HG03558 (cell line): ENCODE data around the gene PDZD7.
"Not testable (repeated sequence)": the region's sequence is repeated elsewhere in the genome, so short reads cannot be mapped to it uniquely, and the experiment has no call there.

Experiments used
- ATAC-seq: cut with Tn5 transposase; IDR thresholded peaks from one replicate; pipeline ENCODE4 v1.9.1; 2021; ENCODE audit warnings: moderate number of reproducible peaks; ENCODE audit not compliant: unreplicated experiment; ENCODE audit errors: extremely low read depth

PDZD7 gene

DNA sequence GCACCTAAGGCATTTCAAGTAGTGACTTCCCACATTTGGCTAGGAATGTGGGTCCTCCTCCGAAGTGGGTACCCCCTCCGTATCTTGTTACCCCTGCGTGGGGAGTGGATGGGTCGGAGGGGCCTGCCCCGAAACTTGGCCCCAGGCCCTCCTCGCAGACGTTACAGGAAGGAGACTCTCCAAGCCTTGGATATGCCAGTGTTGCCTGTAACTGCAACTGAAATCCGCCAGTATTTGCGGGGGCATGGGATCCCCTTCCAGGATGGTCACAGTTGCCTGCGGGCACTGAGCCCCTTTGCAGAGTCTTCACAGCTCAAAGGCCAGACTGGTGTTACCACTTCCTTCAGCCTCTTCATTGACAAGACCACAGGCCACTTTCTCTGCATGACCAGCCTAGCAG is 42.8 kb downstream of the PDZD7 start:
- ATAC-seq: no peak

DNA sequence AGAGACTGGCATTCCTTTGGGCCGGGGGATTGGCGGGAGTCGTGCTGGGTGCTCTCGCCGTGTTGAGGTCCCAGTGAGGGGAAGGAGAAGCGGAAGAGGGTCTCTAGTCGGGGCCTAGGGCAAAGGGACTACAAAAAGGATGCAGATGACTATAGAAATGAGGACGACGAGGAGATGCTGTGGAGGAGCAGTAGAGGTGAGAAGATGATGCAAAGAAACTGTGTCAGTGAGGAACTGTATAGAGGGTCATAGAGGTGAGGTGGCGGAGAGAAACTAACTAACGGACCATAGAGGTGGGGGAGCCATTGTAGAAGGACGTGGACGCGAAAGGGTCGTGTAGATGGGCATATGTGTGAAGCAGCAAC is 43.3 kb downstream of the PDZD7 start:
- no peak for ATAC-seq

DNA sequence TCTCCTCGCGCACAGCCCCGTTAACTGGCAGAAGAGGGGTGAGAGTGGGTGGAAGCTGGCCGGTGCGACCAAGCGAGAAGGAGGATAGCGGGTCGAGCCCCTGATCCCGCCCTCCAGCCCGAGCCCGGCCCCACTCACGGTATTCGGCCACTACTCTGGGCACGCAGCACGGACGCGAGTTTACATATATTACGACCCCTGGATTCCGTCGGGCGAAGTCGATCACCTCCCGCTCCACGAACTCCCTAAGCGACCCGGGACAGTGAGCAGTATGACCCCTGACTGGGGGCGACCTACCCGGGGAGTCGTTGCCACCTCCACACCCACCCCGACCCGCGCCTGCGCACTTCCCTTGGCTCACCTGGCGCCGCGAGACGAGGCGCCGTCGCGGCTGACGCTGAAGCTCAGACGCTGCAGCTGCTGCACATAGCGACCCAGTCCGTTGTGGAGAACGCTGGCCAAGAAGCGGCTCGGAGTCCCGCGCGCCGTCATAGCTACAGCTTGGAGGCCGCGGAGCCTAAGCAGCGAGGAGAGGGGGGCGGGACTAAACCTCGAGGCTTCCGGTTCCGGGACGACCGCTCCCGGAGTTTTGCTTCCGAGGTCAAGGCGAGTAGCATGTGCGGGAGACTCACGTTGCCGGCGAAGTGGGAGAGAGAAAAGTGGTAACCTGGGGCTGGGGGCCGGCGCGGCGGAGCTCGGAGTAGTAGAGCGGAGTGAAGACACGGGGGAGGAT is 43.8 kb downstream of the PDZD7 start, which contains the start of the genes MRPL43 and TWNK:
Gene MRPL43, minus strand, starts transcription at position 546 of the 733 bp plus-strand sequence. Its CDS starts 54 bp downstream, at position 492.
Gene TWNK, plus strand, starts transcription at position 592 of the 733 bp plus-strand sequence. CDS start 668 bp downstream, outside the sequence.
- no peak for ATAC-seq

DNA sequence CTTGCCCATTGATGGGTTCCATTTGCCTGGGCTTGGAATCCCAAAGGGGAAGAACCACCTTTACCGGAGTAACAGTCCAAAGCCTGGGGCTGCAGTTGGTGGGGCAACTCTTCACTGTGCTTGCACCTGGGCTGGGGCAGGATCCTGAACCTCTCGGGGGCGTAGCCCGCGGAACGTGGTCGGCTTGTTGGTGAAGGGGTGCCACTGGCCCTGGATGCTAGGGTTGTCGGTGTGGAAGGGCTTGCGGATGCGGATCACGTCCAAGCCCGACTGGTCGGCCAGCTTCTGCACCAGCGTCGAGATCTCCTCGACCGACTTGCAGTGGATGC is 44.3 kb downstream of the PDZD7 start:
- no peak for ATAC-seq

DNA sequence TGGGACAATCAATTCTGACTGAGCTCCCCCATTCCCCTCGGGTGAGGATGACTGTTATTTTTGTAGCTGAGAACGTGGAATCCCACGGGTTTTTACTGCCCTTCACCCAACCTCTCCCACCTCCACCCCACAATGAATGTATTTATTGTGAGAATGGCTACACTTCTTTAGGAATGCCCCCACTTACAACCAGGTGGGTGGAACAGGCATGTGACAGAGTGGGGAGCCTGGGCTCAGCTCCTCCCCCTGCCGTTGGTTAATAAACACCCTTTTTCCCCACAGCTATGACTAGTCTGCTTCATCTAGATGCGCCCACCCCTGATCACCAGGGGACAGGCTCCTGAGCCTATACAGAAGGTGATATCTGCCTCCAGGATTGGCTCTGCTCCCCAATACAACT is 45.6 kb downstream of the PDZD7 start:
- no peak for ATAC-seq

DNA sequence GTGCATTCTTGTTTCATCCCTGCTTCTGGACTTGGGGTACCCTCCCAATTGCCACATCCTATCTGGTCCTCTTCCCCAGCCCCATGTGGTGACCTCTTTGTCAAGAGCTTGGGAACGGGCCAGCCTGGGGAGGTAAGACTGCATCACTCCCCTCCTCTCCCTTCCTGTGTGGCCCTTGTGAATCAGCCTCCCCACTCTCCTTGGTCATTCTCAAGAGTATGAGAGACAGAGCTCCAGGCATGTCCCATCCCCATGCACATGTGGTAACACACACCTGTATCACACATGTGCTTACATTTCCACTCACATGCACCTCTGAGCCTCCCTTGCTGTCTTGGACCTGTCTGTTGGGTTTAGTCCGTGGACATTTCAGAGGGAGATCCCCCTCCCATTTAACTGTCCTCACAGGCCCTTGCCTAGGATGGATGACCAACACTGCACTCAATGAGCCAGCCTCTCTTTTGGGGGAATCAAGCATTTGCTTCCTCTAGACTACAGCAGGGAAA is 46.2 kb downstream of the PDZD7 start:
- ATAC-seq: no peak

DNA sequence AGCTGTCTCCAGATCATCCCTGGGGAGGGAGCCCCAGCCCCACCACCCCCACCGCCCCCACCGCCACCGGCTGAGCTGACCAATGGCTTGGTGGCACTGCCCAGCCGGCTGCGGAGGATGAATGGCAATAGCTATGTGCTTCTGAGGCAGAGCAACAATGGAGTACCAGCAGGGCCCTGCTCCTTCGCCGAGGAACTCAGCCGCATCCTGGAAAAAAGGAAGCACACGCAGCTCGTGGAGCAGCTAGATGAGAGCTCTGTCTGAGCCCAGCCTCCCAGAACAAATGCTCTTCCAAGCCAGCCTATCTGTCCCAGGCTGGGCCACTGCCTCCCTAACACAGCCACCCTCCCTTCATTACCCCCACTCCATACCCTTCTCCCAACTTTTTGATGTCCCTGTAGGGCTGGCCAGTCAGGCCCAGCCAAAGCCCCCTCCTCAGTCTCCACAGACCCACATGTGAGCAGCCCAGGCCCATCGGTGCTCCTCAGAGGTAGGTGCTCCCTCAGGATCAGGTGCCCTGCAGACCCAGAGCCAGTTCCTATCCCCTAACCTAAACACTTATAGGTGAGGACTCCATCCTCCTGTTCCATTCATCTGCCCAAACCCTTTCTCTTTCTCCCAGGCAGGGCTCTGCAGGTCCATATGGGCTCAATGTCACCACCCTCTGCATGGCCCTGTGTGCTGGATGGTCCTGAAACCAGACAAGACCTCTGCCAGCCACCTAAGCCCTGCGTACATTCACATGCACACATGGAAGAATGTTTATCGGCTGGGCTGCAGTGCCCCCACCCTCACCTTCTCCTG is 46.9 kb downstream of the PDZD7 start:
- ATAC-seq: no peak

DNA sequence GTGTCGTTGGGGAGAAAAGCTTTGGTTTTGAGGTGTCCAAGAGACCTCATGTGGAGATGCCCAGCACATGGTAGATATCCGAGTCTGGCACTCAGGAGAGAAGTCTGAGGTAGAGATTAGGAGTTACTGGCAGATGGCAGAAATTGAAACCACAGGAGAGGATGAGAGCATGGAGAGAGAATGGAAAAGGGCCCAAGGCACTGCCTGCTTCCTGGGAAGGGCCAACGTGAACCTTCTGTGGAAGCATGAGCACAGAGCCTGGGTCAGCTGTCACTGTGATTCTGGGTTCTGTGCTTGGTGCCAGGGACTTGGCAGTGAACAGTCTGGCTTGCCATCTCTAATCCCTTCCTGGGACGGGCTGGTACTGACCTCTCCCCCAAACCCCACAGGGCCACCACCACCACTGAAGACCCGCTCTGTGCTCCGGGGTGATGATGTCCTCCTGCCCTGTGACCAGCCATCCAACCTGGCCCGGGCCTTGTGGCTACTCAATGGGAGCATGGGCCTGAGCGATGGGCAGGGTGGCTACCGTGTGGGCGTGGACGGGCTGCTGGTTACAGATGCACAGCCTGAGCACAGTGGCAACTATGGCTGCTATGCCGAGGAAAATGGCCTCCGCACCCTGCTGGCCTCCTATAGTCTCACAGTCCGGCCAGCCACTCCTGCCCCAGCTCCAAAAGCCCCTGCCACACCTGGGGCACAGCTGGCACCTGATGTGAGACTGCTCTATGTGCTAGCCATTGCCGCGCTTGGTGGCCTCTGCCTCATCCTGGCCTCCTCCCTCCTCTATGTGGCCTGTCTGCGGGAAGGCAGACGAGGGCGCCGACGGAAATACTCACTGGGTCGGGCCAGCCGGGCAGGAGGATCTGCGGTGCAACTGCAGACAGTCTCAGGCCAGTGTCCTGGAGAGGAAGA is 47.8 kb downstream of the PDZD7 start:
- no peak for ATAC-seq

DNA sequence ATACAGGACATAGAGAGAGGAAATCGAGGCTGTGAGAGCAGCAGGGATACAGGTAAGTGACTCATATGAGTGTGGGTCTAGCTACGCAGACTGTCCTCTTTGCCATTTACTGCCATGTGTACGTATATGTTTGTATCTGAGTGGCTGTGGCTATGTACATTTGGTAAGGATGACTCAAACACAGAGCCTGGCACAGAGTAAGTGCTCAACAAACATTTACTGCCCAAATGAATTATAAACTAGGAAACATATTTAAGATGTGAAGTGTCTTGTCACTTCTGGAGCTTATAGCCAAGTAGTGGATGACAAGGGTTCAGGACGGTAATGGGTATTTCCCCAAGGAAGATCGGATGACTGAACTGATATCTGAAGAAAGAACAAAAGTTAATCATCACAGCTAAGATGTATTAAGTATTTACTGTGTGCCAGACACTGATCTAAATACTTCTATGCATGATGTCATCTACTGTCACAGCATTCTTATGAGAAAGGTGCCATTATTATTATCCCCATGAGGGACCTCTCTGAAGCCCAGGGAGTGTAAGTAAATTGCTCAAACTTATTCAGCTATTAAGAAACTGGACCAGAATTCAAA is 49.7 kb downstream of the PDZD7 start:
- no peak for ATAC-seq

DNA sequence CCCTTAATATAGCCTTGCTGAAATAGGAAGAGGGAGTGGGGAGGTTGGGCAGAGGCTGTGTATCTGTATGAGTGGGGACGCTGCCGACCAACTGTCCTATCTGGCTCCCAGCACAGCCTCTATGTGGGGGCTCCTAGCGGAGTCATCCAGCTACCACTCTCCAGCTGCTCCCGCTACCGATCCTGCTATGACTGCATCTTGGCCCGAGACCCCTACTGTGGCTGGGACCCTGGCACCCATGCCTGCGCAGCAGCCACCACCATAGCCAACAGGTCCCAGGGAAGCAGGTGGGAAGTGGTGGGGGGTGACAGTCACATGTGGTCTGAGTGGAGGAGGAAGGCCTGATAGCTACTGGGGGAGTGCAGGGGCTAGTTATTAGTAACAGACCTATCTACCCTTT is 50.2 kb downstream of the PDZD7 start:
- no peak for ATAC-seq

DNA sequence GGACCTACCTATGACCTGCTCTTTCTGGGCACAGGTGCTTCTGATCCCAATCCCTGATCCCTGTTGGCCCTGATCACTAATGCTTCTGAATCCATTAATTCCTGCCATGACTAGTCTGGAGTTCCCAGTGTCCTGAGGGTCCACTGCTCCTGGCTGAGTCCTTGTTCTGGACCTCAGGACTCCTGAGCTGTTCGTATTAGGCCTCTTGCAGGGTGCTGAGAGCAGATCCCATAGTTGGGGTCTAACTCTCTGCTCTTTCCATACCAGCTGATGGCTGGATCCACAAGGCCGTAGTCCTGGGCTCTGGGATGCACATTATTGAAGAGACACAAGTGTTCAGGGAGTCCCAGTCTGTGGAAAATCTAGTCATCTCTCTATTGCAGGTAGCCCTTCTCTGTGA is 50.6 kb downstream of the PDZD7 start:
- ATAC-seq: no peak

DNA sequence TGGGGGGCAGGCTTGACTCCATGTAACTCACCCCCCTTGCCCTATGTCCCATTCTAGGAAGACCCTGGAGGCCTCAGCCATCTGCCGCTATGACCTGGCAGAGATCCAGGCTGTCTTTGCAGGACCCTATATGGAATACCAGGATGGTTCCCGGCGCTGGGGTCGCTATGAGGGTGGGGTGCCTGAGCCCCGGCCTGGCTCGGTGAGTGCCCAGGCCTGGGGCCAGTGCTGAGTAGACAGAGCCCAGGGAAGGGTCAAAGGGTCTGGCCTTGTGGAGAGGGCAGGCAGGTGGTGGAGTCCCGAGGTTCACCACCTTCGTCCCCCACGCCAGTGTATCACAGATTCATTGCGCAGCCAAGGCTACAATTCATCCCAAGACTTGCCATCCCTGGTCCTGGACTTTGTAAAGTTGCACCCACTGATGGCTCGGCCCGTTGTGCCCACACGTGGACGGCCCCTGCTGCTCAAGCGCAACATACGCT is 51.1 kb downstream of the PDZD7 start:
- no peak for ATAC-seq

DNA sequence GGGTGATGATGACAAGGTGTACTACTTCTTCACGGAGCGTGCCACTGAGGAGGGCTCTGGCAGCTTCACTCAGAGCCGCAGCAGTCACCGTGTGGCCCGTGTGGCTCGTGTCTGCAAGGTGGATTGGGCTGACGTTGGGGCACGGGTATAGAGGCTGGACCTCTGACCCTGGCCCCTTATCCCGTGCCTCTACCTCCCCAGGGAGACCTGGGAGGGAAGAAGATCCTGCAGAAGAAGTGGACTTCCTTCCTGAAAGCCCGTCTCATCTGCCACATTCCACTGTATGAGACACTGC is 52.1 kb downstream of the PDZD7 start:
- ATAC-seq: no peak

DNA sequence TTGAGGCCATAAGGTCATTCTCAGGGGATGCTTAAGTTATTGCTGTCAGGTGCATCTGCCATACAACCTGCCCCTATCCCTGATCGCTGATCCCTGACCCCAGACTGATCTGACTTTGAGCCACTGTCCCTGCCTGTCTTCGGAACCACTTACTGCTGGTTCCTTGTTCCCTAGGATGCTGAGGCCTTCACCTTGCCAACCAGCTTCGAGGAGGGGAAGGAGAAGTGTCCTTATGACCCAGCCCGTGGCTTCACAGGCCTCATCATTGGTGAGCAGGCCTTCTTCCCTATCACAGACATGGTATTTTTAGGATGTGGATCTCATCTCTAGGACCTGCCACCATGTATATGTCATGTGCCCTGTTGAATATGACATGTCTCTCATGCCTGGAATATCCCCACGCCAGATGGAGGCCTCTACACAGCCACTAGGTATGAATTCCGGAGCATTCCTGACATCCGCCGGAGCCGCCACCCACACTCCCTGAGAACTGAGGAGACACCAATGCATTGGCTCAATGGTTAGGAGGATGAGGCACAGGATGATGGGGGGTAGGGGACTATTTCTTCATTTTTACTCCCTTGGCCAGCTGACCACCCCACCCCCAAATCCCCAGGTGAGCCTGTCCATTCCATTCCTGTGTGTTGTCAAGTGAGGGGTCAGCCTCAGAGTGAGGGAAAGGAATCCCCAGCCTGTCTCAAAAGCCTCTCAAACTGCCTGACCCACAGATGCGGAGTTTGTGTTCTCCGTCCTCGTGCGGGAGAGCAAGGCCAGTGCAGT is 52.6 kb downstream of the PDZD7 start:
- ATAC-seq: no peak

DNA sequence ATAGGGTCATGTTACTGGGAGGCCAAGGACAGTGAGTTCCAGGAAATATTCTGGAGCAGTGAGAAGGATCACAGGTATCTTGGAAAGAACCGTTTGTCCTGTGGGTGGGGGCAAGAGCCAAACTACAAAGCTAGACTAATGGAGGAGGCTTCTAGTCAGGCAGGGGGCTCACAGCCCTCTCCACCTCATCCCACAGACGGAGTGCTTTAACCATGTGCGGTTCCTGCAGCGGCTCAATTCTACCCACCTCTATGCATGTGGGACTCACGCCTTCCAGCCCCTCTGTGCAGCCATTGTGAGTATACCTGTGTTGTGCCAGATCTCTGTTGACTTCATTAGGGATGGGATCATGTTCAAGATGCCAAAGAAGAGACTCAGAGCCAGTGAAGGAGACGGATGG is 53.5 kb downstream of the PDZD7 start:
- no peak for ATAC-seq

DNA sequence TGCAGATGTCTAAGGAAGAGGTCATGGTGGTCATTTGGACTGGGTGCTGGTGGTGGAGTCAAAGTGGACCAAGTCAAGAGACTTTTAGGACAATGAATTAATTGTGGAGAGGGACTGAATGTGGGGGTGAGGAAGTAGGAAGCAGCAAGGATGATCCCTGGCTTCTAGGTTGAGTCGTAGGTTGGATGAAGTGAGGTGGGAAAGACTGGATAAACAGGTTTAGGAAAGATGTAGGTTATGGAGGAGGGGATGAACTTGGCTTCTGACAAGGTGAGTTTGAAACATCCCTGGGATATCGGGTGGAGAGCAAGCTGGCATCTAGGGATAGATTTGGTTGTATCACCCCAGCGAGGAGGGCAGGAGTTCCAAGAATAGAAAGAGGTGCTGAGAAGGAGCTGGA is 54.0 kb downstream of the PDZD7 start:
- no peak for ATAC-seq

DNA sequence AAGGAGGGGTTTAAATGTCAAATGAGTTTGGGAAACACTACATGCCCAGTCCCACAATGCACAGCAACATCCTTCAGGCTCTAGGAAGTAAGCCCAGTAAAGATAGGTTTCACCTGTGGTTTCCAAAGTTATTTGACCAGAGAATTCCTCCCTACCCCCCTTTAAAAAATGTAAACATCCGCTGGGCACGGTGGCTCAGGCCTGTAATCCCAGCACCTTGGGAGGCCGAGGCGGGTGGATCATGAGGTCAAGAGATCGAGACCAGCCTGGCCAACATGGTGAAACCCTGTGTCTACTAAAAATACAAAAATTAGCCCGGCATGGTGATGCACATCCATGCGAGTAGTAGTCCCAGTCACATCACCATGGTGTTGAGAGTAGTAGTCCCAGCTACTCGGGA is 55.5 kb downstream of the PDZD7 start:
- not testable (repeated sequence) for ATAC-seq

DNA sequence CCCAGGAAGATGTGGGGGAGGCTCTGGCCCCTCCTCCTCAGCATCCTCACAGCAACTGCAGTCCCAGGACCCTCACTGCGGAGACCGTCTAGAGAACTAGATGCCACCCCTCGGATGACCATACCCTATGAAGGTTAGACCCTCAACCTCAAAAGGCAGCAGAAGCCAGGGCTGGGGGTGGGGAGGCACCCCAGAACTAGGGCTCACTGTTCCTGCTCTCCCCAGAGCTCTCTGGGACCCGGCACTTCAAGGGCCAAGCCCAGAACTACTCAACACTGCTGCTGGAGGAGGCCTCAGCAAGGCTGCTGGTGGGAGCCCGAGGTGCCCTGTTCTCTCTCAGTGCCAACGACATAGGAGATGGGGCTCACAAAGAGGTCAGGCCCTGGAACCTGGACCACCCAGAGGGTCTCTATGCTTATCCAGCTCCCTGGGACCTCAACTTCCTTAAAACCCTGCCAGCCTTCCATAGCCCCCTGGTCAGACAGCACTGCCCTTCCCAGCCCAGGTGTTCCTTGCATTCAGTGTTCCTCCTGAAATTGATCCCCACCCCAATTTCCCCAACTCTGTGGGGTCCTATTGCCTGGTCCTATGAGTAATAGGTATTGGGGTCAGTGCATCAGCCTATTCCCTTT is 57.9 kb downstream of the PDZD7 start:
- no peak for ATAC-seq
